HG02973 (cell line): Measurements from ENCODE around the gene ENAH.

Source experiments
- ATAC-seq: cut with Tn5 transposase; IDR thresholded peaks from one replicate; pipeline ENCODE4 v1.9.1; 2021; ENCODE audit warnings: moderate library complexity; ENCODE audit not compliant: unreplicated experiment

The ENAH gene

DNA sequence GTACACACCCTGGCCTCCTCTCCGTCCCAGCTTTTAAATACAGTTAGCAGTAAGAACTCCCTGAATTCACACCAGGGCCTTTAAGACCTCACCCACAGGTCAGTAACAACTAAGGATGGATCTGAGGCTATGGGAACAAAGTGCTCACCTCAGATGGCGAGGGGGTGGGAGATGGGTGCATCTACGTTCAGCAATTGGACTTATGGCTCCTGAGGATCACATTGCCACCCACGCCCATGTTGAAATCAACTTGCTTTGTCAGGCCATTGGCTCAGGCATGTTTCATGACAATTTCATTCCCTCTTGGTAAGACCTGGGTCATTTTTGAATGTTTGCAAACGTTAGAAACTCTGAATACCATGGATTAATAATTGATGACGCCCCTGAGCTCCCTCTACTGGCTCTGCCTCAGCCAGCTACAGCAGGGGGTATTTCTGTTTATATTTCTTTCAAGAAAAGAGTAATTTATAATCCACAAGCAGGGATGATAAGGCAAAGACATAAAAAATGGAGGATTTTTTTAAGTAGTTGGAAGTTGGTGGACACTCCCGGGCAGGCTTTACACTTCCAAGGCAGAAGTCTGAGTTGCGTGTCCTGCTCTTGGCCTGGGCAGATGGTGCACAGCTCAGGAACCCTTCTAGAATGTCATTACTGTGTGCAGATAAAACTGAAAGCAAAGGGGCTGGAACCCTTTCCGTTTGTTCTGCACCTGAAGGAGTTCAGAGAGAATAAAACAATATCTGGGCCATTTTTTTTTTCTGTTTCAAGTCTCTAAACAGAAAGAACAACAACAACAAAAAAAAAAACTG is 211.4 kb downstream of the ENAH start:
- ATAC-seq, result no peak

GRCh38 chr1:225440380-225441221 is 212.3 kb downstream of the ENAH start:
- no peak for ATAC-seq

DNA sequence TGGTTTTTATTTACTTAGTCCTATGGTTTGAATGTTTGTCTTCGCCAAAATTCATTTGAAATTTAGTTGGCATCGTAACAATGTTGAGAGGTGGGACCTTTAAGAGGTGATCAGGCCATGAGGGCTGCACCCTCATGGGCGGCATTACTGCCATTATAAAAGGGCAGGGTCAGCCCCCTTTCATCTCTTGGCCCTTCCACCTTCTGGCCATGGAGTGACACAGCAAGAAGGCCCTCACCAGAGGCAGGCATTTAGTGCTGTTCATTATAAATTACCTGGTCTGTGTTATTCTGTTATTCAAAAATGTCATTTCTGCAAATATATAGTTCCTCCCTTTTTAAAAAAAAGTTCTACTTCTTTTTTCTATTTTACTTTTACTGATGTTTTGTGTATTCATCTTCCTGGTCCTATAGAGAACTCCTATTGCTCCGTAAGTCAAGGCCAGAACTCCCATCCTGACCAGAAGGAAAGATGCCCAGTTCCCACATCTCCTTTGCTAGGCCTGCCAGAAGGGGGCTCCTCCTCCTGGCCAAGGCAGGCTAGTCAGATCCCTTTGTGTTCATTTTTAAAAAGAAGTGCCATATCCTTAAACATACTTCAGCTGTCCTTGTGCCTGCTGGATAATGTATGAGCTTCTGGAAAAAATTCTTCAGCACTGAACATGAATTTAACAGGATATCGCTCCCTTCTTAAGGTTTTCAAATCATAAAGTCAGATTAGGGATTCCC is 215.0 kb downstream of the ENAH start:
- no peak for ATAC-seq
